GM19455 (cell line): Measurements from ENCODE around the gene RAB30.
"Not testable (repeated sequence)": the region's sequence is repeated elsewhere in the genome, so short reads cannot be mapped to it uniquely, and the experiment has no call there.

Experiments used
- ATAC-seq: cut with Tn5 transposase; IDR thresholded peaks from one replicate; pipeline ENCODE4 v1.9.1; 2021; ENCODE audit not compliant: unreplicated experiment

The RAB30 gene

DNA sequence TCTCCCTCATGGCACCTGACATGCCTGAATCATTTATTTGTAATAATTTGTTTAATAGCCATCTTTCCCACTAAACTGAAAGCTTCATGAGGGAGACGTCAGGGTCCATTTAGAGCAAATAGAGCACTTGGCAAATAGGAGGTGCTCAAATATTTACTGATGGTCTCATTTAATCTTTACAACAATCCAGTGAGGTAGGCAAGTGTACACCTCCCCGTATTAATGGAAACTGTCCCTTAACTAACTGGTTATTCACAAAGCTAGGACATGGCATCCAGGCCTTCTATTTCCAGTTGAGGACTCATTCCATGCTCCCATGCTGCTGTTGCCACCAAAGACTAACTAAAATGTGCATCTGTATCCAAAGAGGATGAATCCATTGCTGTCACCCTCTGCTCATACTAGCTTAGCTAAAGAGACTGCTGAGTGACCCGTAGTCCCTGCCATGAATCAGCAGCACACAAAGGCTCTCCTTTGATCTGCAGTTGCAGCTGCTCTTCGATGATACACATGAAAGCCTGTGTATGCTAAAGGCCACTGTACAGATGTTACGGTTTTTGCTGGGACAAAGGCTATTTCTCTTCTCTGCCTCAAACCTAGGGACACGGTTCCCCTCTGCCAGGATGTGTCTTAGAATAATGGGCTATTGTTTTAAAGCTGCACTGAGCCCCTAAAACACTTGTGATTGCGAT, 82.6 kb downstream of the RAB30 start:
- ATAC-seq, result no peak

DNA sequence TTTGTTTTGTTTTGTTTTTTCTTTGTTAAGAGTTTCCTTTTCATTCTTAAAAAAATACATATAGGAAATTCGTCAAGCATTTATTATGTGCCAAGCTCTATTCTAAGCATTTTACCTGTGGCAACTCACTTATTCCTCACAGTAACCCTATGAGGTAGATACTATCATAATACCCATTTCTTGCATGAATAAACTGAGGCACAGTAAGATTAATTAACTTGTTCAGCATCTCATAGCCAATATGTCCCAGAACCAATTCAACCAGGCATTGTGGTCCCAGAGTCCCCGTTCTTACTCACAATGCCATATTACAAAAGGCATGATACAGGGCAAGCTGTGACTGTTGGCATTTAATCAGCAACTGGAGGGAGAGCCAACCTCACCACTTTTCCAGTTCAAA, 83.7 kb downstream of the RAB30 start:
- ATAC-seq, result no peak

DNA sequence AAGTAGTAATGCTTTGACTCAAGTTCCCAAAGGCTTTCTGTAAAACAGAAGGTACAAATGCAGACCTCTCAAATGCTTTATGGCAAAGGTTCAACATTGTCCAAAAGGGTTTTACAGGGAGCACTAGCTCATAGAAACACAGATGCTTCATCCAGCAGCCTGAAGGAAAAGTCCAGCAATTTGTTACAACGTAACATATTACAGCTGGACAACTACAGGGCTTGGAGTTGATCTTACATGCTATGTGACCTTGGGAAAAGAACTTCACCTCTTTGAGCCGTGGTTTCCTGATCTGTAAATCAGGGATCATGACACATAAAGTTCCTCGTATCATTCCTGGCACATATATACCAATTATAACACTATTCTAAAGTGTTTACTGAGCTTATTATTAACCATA, 85.3 kb downstream of the RAB30 start:
- ATAC-seq, result no peak

DNA sequence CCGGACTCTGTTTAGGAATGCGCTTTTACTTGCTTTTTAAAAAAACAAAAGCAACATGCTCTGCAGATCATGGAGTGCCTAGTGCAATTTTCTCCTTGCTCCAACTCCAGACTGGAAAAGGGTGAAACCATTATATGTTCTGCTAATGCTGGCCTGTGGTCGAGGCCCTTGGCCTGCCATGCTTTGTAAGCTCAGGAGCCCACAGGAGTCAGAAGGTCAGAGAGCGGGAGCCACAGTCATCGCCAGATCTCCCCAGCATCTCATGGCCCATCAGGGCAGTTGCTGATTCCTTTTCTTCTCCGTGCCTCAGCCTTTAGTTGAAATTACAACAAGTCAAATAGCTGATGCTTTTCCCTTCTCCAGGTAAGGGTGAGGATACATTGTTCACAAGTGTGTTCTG, 89.8 kb downstream of the RAB30 start:
- ATAC-seq, result no peak

DNA sequence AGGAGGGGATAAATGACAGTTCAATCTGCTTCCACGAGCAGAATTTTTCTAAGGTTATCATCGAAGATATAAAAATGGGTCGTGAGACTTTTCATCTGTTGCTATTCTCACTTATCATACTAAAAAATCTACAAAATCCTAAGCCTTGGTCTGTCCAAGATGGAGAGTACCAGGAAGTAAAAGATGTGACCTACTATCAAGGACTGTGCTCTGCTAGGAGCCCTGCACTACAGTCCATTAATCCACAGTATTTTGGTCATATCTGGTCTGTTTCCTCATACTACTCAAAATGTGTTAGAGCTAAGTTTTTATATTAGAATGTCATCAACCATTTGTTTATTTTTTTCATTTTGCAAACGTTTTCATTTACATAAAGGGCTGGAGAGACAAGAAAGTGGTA, 90.8 kb downstream of the RAB30 start:
- ATAC-seq, result no peak

DNA sequence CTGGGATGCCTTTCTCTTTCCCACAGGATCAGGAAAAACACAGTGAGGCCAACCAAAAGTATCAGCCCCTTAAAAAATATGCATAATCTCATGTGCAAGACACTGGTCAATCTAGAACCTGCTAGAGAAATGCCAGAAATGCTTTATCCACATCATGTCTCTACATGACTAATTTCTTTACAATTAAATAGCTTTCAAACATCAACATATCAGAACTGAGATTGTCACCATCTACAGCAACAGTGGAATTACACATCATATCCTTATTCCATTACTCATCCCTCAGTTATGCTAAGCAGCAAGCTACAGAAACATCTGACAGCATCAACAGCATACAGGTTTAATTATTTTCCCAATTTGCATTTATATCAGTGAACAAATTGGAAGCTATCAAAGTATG, 91.4 kb downstream of the RAB30 start:
- ATAC-seq, result no peak

DNA sequence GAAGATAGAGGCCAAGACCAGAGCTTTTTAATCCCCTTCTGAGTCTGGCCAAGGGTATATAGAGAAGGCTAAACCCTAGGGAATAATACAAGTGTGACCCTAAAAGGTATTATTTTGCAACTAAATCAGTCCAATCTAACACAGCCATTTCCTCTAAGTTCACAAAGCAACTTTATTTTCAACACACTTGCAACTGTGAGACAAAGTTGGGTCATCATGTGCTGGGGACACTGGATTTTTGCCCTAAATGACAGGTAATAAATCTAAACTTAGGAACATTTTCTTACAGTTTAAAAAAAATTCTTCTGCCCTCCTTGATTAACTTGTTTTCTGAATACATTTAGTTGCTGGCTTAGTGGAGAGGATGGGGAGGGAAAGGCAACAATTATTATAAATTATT, 91.9 kb downstream of the RAB30 start:
- no peak for ATAC-seq

DNA sequence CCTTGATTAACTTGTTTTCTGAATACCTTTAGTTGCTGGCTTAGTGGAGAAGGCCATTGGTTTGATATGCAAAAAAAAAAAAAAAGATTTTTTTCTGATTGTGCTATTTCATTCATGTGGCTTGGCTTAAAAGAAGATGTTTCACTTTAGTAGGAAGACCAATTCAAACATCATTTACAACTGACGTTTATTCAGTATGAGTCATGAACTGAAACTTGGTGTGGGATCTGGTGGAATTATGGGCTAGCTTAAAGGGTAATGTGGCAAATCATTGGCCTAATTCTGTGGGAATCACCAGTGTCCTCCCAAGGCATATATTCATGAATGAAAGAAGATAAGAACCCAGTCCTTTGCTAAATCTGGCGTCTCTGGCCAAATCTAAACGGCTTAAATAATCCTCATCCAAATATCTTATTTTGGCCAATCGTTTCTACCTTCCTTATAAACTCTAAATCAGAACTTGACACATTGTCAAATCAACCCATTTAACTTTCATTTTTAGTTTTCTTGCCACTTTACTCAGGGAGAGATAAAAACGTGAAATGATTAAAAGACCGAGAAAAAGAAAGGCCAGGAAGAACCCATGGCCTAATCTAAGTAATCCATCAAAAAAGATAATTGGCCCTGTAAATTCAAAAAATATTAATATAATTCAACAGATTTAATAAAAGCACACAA, 93.1 kb downstream of the RAB30 start:
- ATAC-seq, result no peak

DNA sequence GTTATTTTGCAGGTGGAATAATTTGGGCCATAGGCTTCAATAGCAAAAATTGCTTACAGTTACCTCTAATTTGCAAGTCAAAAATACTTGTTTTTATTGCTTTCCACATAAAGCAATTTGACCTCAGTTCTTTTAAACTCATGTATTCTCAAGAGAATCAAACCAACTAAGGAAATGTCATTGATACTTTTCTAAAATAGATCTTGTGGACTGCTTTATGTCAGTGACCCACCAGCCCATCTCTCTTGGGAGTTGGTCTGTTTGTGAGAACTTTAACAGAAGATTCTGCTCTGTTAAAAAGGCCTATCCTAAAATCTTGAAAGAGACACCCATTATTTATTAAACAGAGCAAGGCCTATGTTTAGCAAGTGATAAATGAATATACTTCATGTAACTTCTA, 94.9 kb downstream of the RAB30 start:
- ATAC-seq, result no peak

DNA sequence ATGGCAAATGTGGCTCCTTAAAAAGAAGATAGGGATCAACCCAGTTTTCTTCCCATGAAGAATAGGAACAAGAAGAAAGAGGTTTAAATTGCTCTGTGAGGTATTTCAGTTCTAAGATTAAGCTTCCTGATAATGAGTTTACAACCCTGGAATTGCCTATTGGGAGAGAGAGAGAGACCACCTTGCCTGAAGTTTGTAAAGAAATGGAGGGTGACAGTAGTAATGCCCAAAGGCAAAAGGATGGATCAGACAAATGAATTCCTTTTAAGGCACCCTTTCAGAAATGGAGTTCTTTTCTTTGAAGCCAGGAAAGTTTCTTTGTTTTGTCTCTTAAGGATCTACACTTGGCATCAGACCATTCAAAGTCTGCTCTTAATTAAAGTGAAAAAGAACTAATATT, 95.8 kb downstream of the RAB30 start:
- no peak for ATAC-seq

DNA sequence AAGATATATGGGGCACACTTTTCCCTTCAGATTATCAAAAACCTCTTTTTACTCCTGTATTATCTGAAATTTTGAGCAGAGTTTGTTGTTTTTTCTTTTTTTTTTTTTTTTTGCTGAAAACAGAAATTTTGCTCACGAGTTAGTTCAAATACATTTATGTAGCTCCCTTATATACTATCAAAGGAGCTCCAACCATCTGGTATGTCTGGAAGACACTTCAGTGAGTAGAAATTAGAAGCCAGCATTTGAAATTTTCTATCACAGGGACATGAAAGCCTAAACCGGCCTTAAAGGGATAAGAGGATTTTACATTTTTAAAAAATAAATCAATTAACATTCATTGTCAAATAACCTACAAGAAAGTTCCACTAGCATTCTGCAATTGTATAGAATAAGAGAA, 96.8 kb downstream of the RAB30 start:
- no peak for ATAC-seq

DNA sequence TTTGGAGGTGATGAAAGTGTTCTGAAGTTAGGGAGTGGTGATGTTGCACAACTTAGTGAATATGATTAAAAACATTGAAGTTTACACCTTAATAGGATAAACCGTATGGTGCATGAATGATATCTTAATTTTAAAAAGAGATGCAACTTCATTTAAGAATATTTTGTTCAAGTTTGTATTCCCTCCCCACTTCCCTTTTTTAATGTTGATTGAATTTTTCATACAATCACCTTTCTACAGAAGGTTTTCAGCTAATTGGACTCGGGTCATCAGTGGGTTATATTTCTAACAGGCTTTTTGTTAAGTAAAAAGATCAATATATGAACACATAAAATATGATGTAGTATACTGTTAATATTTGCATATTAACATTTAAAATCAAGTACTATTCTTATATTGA, 97.6 kb downstream of the RAB30 start:
- ATAC-seq, result no peak

DNA sequence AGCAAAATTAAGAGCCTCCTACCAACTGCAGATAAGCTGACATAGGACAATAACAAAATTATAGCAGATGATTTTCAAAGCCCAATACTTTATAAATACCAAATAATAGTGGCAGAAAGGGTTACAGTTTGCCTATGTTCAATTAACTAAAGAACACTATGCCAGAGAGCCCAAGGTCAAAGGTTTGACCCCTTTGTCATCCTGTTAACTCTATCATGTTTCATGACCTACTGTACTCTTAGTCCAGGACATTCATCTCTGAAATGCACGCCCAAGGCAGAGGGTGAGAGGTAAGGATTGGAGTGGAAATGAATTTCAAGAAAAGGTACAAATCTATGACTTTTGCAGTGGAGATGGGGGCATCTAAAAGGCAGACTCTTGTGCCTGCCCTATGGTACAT, 99.6 kb downstream of the RAB30 start:
- no peak for ATAC-seq

DNA sequence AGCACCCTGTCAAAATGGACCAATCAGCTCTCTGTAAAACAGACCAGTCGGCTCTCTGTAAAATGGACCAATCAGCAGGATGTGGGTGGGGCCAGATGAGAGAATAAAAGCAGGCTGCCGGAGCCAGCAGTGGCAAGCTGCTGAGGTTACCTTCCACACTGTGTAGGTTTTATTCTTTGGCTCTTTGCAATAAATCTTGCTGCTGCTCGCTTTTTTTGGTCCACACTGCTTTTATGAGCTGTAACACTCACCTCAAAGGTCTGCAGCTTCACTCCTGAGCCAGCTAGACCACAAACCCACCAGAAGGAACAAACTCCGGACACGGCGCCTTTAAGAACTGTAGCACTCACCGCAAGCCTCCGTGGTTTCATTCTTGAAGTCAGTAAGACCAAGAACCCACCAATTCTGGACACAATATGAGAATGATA, 100.2 kb downstream of the RAB30 start:
- peak; percentile 50 for ATAC-seq

DNA sequence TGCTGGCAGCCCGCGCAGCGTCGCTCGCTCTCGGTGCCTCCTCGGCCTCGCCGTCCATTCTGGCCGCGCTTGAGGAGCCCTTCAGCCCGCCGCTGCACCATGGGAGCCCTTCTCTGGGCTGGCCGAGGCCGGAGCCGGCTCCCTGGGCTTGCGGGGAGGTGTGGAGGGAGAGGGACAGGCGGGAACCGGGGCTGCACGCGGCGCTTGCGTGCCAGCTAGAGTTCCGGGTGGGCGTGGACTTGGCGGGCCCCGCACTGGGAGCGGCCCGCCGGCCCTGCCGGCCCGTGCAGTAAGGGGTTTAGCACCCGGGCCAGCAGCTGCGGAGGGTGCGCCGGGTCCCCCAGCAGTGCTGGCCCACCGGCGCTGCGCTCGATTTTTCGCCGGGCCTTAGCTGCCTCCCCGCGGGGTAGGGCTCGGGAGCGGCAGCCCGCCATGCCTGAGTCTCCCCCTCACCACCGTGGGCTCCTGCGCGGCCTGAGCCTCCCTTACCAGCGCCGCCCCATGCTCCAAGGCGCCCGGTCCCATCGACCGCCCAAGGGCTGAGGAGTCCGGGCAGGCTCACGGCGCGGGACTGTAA, 101.1 kb downstream of the RAB30 start:
- not testable (repeated sequence) for ATAC-seq

DNA sequence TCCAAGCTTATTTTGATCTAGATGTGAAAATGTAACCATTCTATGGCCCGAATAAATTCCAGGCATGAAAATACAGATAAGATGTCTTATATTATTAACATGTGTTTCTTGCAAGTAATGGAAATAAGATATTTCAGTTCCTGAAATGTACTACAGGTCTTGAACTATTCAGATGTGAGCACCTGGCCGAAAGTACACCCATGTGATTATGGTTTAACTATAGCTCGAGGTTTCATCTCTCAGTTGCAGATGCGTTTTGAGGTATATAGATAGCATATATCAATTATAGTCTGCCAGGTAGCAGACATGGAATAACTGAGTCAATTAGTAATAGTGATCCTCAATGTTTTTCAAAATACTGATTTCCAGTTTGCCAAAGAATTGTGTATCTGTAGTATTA, 101.9 kb downstream of the RAB30 start:
- peak; percentile 94 for ATAC-seq

DNA sequence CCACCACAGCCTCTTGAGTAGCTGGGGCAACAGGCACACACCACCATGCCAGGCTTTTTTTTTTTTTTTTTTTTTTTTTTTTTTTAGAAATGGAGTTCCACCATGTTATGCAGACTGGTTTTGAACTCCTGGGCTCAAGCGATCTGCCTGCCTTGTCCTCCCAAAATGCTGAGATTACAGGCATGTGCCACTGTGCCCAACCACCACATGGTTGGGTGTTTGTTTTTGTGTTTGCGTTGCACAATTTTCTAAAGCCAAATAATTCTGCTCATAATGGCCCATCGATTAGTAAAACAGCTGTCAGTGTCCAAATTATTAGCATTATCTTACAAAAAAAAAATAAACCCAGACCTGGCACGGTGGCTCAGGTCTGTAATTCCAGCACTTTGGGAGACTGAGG, 104.3 kb downstream of the RAB30 start:
- no peak for ATAC-seq

DNA sequence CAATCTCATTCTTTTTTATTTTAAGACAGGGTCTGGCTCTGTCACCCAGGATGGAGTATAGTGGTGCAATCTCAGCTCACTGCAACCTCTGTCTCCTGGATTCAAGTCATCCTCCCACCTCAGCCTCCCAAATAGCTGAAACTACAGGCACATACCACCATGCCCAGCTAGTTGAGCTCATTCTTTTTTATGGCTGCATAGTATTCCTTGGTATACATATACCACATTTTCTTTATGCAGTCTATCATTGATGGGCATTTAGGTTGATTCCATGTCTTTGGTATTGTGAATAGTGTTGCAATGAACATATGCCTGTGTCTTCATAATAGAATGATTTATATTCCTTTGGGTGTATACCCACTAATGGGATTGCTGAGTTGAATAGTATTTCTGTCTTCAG, 109.7 kb downstream of the RAB30 start:
- ATAC-seq, result not testable (repeated sequence)

DNA sequence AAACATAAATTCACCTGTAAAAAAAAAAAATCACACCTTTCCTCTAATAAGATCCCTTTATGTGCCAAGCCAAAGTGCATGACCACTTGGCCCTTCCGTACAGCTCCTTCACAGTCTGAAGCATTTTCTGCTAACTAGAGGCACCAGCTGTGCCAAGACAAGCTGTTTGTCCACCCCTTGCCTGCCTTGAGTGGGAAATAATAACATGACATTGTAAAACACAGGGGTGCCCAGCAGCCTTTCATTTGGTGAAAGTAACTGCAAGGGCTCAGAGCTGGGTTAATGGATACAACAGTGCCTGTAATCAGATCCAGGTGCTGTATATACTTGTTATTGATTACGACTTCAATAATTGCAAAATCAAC, 110.9 kb downstream of the RAB30 start:
- peak; percentile 31 for ATAC-seq

DNA sequence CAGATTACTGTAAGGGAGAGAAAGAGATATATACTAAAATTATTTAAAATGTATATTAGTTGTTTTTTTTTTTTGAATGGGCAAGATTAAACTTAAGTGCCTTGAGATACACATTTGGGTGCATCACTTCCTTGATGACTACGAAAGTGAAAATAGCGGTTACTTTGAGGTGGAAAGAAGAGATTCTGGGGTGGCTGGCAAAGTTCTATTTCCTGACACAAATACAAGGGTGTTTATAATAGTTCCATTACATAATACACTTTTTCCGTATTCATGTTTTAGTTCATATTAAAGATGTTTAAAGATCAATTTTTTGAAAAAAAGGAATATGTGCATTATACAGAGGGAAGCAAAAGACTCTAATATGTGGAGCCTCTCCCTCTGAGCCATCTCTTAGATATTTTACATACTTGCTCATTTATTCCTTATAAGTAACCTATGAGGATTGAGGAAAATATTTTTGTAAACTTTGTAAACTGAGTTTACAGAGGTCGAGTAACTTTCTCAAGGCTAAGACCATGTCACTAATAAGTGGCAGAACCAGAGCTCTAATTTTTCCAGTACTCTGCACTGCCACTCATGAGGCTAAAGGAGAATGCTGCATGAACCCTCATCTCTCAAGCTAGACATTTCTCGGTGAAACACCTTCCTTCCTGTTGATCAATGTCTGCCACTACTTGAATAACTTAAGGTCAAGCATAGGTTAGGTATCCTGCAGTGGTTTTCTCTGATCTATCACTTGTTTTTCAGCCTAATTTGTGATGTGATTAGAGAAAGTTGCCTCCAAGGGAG, 111.5 kb downstream of the RAB30 start:
- peak; percentile 92 for ATAC-seq

DNA sequence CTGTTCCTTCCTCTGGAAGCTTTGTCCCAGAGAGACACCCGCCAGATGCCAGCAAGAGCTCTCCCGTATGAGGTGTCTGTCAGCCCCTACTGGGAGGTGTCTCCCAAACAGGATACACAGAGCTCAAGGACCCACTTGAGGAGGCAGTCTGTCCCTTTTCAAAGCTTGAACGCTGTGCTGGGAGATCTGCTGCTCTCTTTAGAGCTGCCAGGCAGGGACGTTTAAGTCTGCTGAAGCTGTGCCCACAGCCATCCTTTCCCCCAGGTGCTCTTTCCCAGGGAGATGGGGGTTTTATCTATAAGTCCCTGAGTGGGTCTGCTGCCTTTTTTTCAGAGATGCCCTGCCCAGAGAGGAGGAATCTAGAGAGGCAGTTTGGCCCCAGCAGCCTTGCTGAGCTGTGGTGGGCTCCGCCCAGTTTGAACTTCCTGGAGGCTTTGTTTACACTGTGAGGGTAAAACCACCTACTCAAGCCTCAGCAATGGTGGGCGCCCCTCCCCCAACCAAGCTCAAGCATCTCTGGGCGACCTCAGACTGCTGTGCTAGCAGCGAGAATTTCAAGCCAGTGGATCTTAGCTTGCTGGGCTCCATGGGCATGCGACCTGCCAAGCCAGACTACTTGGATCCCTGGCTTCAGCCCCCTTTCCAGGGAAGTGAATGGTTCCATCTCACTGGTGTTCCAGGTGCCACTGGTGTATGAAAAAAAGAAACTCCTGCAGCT, 115.8 kb downstream of the RAB30 start:
- ATAC-seq, result not testable (repeated sequence)
